Neutrophil (primary cell): ENCODE results near the gene NUP214.
A peak's percentile ranks its signal among the peaks of the same experiment; 100 is the strongest.

Experiments
- H3K27ac ChIP-seq: fragments of 200-600 bp; sonication (generic); 2 replicates; pipeline ENCODE4 v1.5.1; 2016; ENCODE audit warnings: mild to moderate bottlenecking, moderate library complexity
- H3K27me3 ChIP-seq: fragments of 200-600 bp; sonication (generic); 2 replicates; pipeline ENCODE4 v1.6.0; 2016; ENCODE audit warnings: mild to moderate bottlenecking
- H3K36me3 ChIP-seq: fragments of 200-600 bp; sonication (generic); 2 replicates; pipeline ENCODE4 v1.5.1; 2017
- H3K4me1 ChIP-seq, 2 experiments: fragments of 200-600 bp in 1 of 2; sonication (generic) in 1 of 2; 1 replicate in 1 of 2; 2 replicates in 1 of 2; pipeline versions ENCODE4 v1.5.1 to v1.6.1; 2013 to 2016; ENCODE audit warnings: low read depth in 1 of 2, low read length in 1 of 2, mild to moderate bottlenecking in 1 of 2, moderate library complexity in 1 of 2; ENCODE audit not compliant: control insufficient read depth in 1 of 2, insufficient read depth in 1 of 2
- H3K4me3 ChIP-seq, 2 experiments: fragments of 200-600 bp in 1 of 2; sonication (generic) in 1 of 2; 1 replicate in 1 of 2; 2 replicates in 1 of 2; pipeline ENCODE4 v1.5.1; 2013 to 2016; ENCODE audit warnings: low read depth in 1 of 2, low read length in 1 of 2, mild to moderate bottlenecking in 1 of 2, moderate library complexity in 1 of 2
- H3K9me3 ChIP-seq: fragments of 200-600 bp; sonication (generic); 2 replicates; pipeline ENCODE4 v1.5.1; 2016
- CTCF ChIP-seq: fragments of 200-600 bp; sonication (generic); IDR thresholded peaks from 2 replicates; pipeline ENCODE4 v1.5.1; 2016; ENCODE audit warnings: antibody characterized with exemption

The NUP214 gene

DNA sequence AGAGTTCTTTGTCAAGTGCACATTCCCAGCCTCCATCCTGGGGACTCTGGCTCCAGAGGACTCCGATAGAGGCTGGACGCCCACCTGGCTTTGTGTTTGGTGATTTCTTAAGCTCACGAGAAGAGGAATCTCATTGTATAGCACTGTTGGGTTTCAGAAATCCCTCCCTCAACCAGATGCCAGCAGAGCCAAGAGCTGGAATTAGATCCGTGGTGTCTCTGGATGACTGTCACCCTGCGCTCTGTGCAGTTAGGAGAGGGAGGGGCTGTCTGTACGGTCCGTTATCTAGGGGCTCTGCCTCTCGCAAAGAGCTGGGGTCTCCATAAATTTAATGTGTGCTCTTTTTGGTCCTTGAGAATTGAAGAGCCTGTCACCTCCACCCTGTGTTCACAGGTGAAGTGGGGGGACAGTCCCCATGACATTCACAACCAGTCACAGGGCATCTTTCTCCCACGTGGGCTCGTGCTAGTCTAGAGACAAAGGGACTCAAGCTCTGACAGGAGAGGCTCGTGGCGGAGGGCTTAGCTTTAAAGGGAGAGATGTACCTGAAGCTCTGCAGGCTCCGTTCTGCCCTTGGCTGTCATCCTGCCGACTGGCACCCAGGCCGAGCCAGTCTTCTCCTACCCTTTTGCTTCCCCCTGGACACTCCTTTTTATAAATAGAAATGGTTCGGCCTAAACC, 109.6 kb downstream of the NUP214 start:
- Histone ChIP-seq H3K4me1 (peaks cover 31 to 34% of the 10 kb centered on the region in 2 experiments), H3K36me3 (peaks cover 66% of the 10 kb centered on the region), H3K4me3 (no peak overlapping the region), H3K27ac (peak overlapping the region; percentile 87), H3K27me3 (no peaks in the 10 kb centered on the region), H3K9me3 (no peaks in the 10 kb centered on the region)
- no peak for TF ChIP-seq CTCF

DNA sequence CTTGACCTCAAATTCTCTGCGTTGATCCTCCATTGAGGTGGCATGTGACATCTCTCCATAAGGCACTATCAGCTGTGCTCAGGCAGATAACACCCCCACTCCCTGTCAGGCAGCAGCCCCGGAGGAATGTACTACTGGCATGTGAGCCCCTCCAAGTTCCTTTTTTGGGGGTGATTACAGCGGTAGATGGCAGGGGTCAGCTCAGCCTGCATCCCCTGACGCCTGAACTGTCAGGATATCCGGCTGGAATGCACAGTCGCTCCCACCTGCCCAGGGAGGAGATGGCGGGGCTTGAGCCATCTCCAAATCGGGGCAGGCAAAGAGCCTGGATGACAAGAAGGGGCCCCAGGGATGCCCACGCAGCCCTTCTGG, 110.1 kb downstream of the NUP214 start:
- Histone ChIP-seq H3K9me3 (no peaks in the 10 kb centered on the region), H3K4me1 (peaks cover 26 to 29% of the 10 kb centered on the region in 2 experiments), H3K36me3 (peaks cover 61% of the 10 kb centered on the region), H3K27me3 (no peaks in the 10 kb centered on the region), H3K4me3 (no peak overlapping the region), H3K27ac (peak overlapping the region; percentile 87)
- TF ChIP-seq CTCF: no peak

- H3K9me3 ChIP-seq: no peaks in the 10 kb centered on the region
- peak overlapping the region; percentile 87 for H3K27ac ChIP-seq
- no peak for TF ChIP-seq CTCF
- no peak overlapping the region for H3K4me3 ChIP-seq
- H3K27me3 ChIP-seq: no peaks in the 10 kb centered on the region
- peaks cover 54% of the 10 kb centered on the region for H3K36me3 ChIP-seq
- H3K4me1 ChIP-seq: peaks cover 24 to 25% of the 10 kb centered on the region in 2 experiments
These were observed 110.8 kb downstream of the NUP214 start for GRCh38 chr9:131236161-131236560.

DNA sequence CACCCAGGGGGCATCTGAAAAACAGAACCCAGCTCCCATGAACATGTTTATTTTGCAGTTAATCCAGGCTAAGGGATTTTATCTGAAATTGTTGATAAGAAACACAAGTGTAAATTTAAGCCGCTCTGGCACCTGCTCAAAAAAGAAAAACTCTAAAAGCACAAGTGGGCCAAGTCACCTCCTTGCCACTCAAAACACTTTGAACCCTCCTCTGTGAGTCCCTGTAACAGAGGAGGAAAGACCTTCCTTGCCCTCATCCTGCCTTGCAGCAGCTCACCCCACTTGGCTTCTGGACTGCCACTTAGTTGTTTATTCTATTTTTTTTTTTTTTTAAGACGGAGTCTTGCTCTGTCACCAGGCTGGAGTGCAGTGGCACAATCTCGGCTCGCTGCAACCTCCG, 111.4 kb downstream of the NUP214 start:
- no peak for TF ChIP-seq CTCF
- Histone ChIP-seq H3K9me3 (no peaks in the 10 kb centered on the region), H3K4me1 (peaks cover 24 to 25% of the 10 kb centered on the region in 2 experiments), H3K4me3 (no peak overlapping the region), H3K27me3 (no peaks in the 10 kb centered on the region), H3K36me3 (peaks cover 48% of the 10 kb centered on the region), H3K27ac (peak overlapping the region; percentile 87)

DNA sequence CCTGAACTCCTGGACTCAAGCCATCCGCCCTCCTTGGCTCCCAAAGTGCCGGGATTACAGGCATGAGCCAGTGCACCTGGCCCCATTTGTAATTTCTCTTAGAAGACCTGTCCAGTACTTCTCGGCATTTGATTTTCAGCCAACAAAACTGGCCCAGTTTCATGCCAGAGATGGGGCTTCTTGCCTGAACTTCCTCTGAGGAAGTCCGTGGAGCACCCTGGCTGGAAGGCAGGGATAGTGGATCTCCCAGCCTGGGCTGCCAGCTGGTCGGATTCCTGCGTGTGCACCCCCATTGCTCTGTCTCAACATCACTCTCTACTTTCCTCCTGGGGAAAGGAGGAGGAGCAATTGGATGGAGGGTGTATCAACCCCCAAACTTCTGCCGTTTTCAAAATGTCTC, 111.9 kb downstream of the NUP214 start:
- Histone ChIP-seq H3K27ac (peak overlapping the region; percentile 87), H3K4me1 (peaks cover 24 to 25% of the 10 kb centered on the region in 2 experiments), H3K4me3 (peak overlapping the region in 1 of 2 experiments; percentile 60), H3K27me3 (no peaks in the 10 kb centered on the region), H3K36me3 (peaks cover 43% of the 10 kb centered on the region), H3K9me3 (no peaks in the 10 kb centered on the region)
- TF ChIP-seq CTCF: no peak
